HUES6 (cell line): ENCODE results near the gene KCNJ8.
"Not testable (repeated sequence)": the region's sequence is repeated elsewhere in the genome, so short reads cannot be mapped to it uniquely, and the experiment has no call there.

ENCODE experiments used
- H3K27ac ChIP-seq: 2 replicates; pipeline ENCODE4 v1.7.0; 2013; ENCODE audit warnings: low read depth, mild to moderate bottlenecking, low read length, inconsistent platforms
- H3K27me3 ChIP-seq: 2 replicates; pipeline ENCODE4 v1.6.1; 2013; ENCODE audit warnings: low read length; ENCODE audit not compliant: control insufficient read depth, insufficient read depth
- H3K36me3 ChIP-seq: 2 replicates; pipeline ENCODE4 v1.6.1; 2013; ENCODE audit warnings: low read length; ENCODE audit not compliant: control insufficient read depth, insufficient read depth
- H3K4me1 ChIP-seq: 2 replicates; pipeline ENCODE4 v1.6.1; 2013; ENCODE audit warnings: low read length; ENCODE audit not compliant: control insufficient read depth, insufficient read depth
- H3K4me3 ChIP-seq: 2 replicates; pipeline ENCODE4 v1.5.1; 2013; ENCODE audit warnings: low read depth, low read length
- H3K9ac ChIP-seq: one replicate; pipeline ENCODE4 v1.6.1; 2013; ENCODE audit warnings: mild to moderate bottlenecking, low read length
- H3K9me3 ChIP-seq: 2 replicates; pipeline ENCODE4 v1.6.1; 2013; ENCODE audit warnings: low read depth, low read length; ENCODE audit not compliant: control insufficient read depth, insufficient read depth

KCNJ8 gene

GRCh38 chr12:21809100-21809499, 34.6 kb upstream of the KCNJ8 start:
- no peak overlapping the region for H3K4me3 ChIP-seq
- H3K4me1 ChIP-seq: no peaks in the 10 kb centered on the region
- no peaks in the 10 kb centered on the region for H3K9me3 ChIP-seq
- H3K27me3 ChIP-seq: no peaks in the 10 kb centered on the region
- no peaks in the 10 kb centered on the region for H3K36me3 ChIP-seq
- H3K27ac ChIP-seq: no peak overlapping the region
- no peak overlapping the region for H3K9ac ChIP-seq

GRCh38 chr12:21806255-21806654, 31.7 kb upstream of the KCNJ8 start:
- Histone ChIP-seq H3K27me3 (no peaks in the 10 kb centered on the region), H3K9me3 (no peaks in the 10 kb centered on the region), H3K27ac (no peak overlapping the region), H3K4me3 (no peak overlapping the region), H3K4me1 (no peaks in the 10 kb centered on the region), H3K9ac (no peak overlapping the region), H3K36me3 (no peaks in the 10 kb centered on the region)

GRCh38 chr12:21801522-21802288, 27.2 kb upstream of the KCNJ8 start:
- no peak overlapping the region for H3K4me3 ChIP-seq
- H3K36me3 ChIP-seq: no peaks in the 10 kb centered on the region
- H3K27ac ChIP-seq: no peak overlapping the region
- H3K27me3 ChIP-seq: no peaks in the 10 kb centered on the region
- no peaks in the 10 kb centered on the region for H3K9me3 ChIP-seq
- H3K4me1 ChIP-seq: no peaks in the 10 kb centered on the region
- no peak overlapping the region for H3K9ac ChIP-seq

GRCh38 chr12:21800011-21800410, 25.5 kb upstream of the KCNJ8 start:
- Histone ChIP-seq H3K27me3 (no peaks in the 10 kb centered on the region), H3K27ac (no peak overlapping the region), H3K36me3 (no peaks in the 10 kb centered on the region), H3K9me3 (no peaks in the 10 kb centered on the region), H3K4me1 (no peaks in the 10 kb centered on the region), H3K9ac (no peak overlapping the region), H3K4me3 (no peak overlapping the region)

- no peaks in the 10 kb centered on the region for H3K27me3 ChIP-seq
- H3K36me3 ChIP-seq: no peaks in the 10 kb centered on the region
- H3K9ac ChIP-seq: no peak overlapping the region
- H3K9me3 ChIP-seq: no peaks in the 10 kb centered on the region
- no peak overlapping the region for H3K27ac ChIP-seq
- no peaks in the 10 kb centered on the region for H3K4me1 ChIP-seq
- H3K4me3 ChIP-seq: no peak overlapping the region
Measured at GRCh38 chr12:21797539-21797938, 23.0 kb upstream of the KCNJ8 start.

GRCh38 chr12:21795648-21796328, 21.3 kb upstream of the KCNJ8 start:
- H3K27ac ChIP-seq: no peak overlapping the region
- no peaks in the 10 kb centered on the region for H3K9me3 ChIP-seq
- no peaks in the 10 kb centered on the region for H3K36me3 ChIP-seq
- no peak overlapping the region for H3K9ac ChIP-seq
- H3K27me3 ChIP-seq: no peaks in the 10 kb centered on the region
- H3K4me1 ChIP-seq: no peaks in the 10 kb centered on the region
- H3K4me3 ChIP-seq: no peak overlapping the region

GRCh38 chr12:21794807-21795595, 20.5 kb upstream of the KCNJ8 start:
- H3K27me3 ChIP-seq, H3K9ac ChIP-seq, H3K36me3 ChIP-seq, H3K4me1 ChIP-seq, H3K9me3 ChIP-seq, H3K27ac ChIP-seq, H3K4me3 ChIP-seq: not testable (repeated sequence)

GRCh38 chr12:21789687-21790086, 15.2 kb upstream of the KCNJ8 start:
- H3K27me3 ChIP-seq, H3K9me3 ChIP-seq: not testable (repeated sequence)

GRCh38 chr12:21788089-21788983, 13.8 kb upstream of the KCNJ8 start:
- H3K27me3 ChIP-seq: no peaks in the 10 kb centered on the region
- H3K9ac ChIP-seq: no peak overlapping the region
- H3K4me1 ChIP-seq: no peaks in the 10 kb centered on the region
- H3K27ac ChIP-seq: no peak overlapping the region
- H3K9me3 ChIP-seq: no peaks in the 10 kb centered on the region
- H3K36me3 ChIP-seq: no peaks in the 10 kb centered on the region
- H3K4me3 ChIP-seq: no peak overlapping the region

More at GRCh38 chr12:21789687-21790086, 15.2 kb upstream of the KCNJ8 start:
- H3K9ac ChIP-seq, H3K27ac ChIP-seq, H3K36me3 ChIP-seq, H3K4me1 ChIP-seq, H3K4me3 ChIP-seq: not testable (repeated sequence)

GRCh38 chr12:21786041-21786531, 11.6 kb upstream of the KCNJ8 start:
- H3K9me3 ChIP-seq: no peaks in the 10 kb centered on the region
- H3K36me3 ChIP-seq: no peaks in the 10 kb centered on the region
- no peaks in the 10 kb centered on the region for H3K4me1 ChIP-seq

More at GRCh38 chr12:21786041-21786531, 11.6 kb upstream of the KCNJ8 start:
- no peaks in the 10 kb centered on the region for H3K27me3 ChIP-seq
- no peak overlapping the region for H3K27ac ChIP-seq
- H3K4me3 ChIP-seq: no peak overlapping the region
- H3K9ac ChIP-seq: no peak overlapping the region
